Adrenal gland (tissue), 5 donors: Measurements from ENCODE around the gene AKAP13.

Source experiments
- CTCF ChIP-seq, 6 experiments: fragments of 450-650 bp in 4 of 6; fragments of 200-600 bp in 2 of 6; sonication (generic) in 1 of 6; IDR thresholded peaks; 1 replicate in 5 of 6; 2 replicates in 1 of 6; pipeline versions ENCODE4 v1.5.1 to v1.8.0; 2016 to 2021; ENCODE audit warnings: antibody characterized with exemption in 6 of 6, mild to moderate bottlenecking in 2 of 6, moderate library complexity in 1 of 6
- POLR2A ChIP-seq, 2 donors: fragments of 450-650 bp; IDR thresholded peaks; one replicate each; pipeline ENCODE4 v1.6.1; 2017; ENCODE audit warnings: antibody characterized with exemption in 2 of 2, mild to moderate bottlenecking in 2 of 2, moderate library complexity in 1 of 2
- donor health status: DM: no; HTN: no; CAD: no.

GRCh38 chr15:85482894-85483293 lies 102.5 kb downstream of the AKAP13 start:
- no peak for TF ChIP-seq CTCF (IDR thresholded peaks at IDR 0.05)
- no peak for TF ChIP-seq POLR2A (IDR thresholded peaks at IDR 0.05)
